Thyroid gland (tissue), 4 donors: Measurements from ENCODE around the gene AP2S1. TPM values are rescaled to one million over a fixed set of nuclear protein-coding genes. Genes with fewer than 3 reads are reported as not detected.

Experiments used
- DNase-seq, 2 donors: peaks; one replicate each; pipeline ENCODE4 v3.0.0-alpha.2; 2019
- H3K27ac ChIP-seq, 3 donors: fragments of 200-600 bp; sonication (generic); 1 replicate in 2 of 3; 2 replicates in 1 of 3; pipeline ENCODE4 v1.5.1; 2016 to 2019; ENCODE audit warnings: mild to moderate bottlenecking in 1 of 3, moderate library complexity in 1 of 3
- H3K27me3 ChIP-seq: fragments of 200-600 bp; sonication (generic); one replicate; pipeline ENCODE4 v1.5.1; 2019
- H3K36me3 ChIP-seq, 2 donors: fragments of 200-600 bp; sonication (generic); one replicate each; pipeline ENCODE4 v1.5.1; 2016 to 2019
- H3K4me1 ChIP-seq, 2 donors: fragments of 200-600 bp; sonication (generic); one replicate each; pipeline ENCODE4 v1.5.1; 2017 to 2019
- H3K4me3 ChIP-seq, 3 donors: fragments of 200-600 bp; sonication (generic); replicated peaks in 1 of 3; 1 replicate in 2 of 3; 2 replicates in 1 of 3; pipeline ENCODE4 v1.5.1; 2016; ENCODE audit warnings: mild to moderate bottlenecking in 1 of 3
- H3K9me3 ChIP-seq: fragments of 200-600 bp; sonication (generic); one replicate; pipeline ENCODE4 v1.5.1; 2017
- CTCF ChIP-seq, 6 experiments: fragments of 200-600 bp in 3 of 6; fragments of 450-650 bp in 3 of 6; sonication (generic) in 3 of 6; IDR thresholded peaks; one replicate each; pipeline ENCODE4 v1.5.1; 2016 to 2019; ENCODE audit warnings: antibody characterized with exemption in 6 of 6, mild to moderate bottlenecking in 2 of 6, inconsistent platforms in 1 of 6, moderate library complexity in 1 of 6
- POLR2A ChIP-seq, 2 donors: fragments of 450-650 bp; IDR thresholded peaks; one replicate each; pipeline ENCODE4 v1.6.1; 2017; ENCODE audit warnings: antibody characterized with exemption in 2 of 2, mild to moderate bottlenecking in 2 of 2, moderate library complexity in 1 of 2
- WGBS, 2 donors: methylation state at CpG; one replicate each; pipeline ENCODE4 v1.1.5; 2017; 5-methylcytosine and 5-hydroxymethylcytosine counted together
- intact Hi-C: fragments of 100-400 bp; cut with DNase I; formaldehyde crosslinking; loops from one replicate; pipeline ENCODE4 v1.15.1; 2023
- total RNA-seq, 4 donors: library from RNA; depleted of rRNA; stranded (reverse); fragments of >200 nt; gene quantifications; one replicate each; pipeline ENCODE4 v1.2.3, GENCODE V29; 2016

The AP2S1 gene
- total RNA-seq, 4 donors from 2014 or later = 29.8 to 98.4 (median 64.1) TPM

GRCh38 chr19:46862974-46863632 lies 12.5 kb upstream of the AP2S1 start:
- H3K27ac ChIP-seq = peak overlapping the region; percentile 75 to 98 (median 94)
- H3K27me3 ChIP-seq = no peaks in the 10 kb centered on the region
- intact Hi-C loops = loop anchor here (5.0 kb wide), 1 partner anchor 249 kb away; the partner anchor contains the start of gene ZC3H4
- peaks cover 55 to 66% of the 10 kb centered on the region in 2 donors for H3K4me1 ChIP-seq
- TF ChIP-seq POLR2A (IDR thresholded peaks at IDR 0.05) (no peak), CTCF (IDR thresholded peaks at IDR 0.05) (no peak)
- 62 to 73% methylated on average over 4 of the region's 4 CpGs for whole genome bisulfite sequencing, 2 donors
- H3K4me3 ChIP-seq = no peak overlapping the region
- H3K36me3 ChIP-seq = no peaks in the 10 kb centered on the region
- DNase-seq = no peak
- no peaks in the 10 kb centered on the region for H3K9me3 ChIP-seq

- peaks cover 54 to 60% of the 10 kb centered on the region in 2 donors for H3K4me1 ChIP-seq
- no peaks in the 10 kb centered on the region for H3K36me3 ChIP-seq
- TF ChIP-seq POLR2A (IDR thresholded peaks at IDR 0.05) = no peak
- TF ChIP-seq CTCF (IDR thresholded peaks at IDR 0.05) = no peak
- H3K9me3 ChIP-seq = no peaks in the 10 kb centered on the region
- no peaks in the 10 kb centered on the region for H3K27me3 ChIP-seq
- peak overlapping the region in 1 of 3 donors; percentile 79 for H3K4me3 ChIP-seq
- WGBS, 2 donors = 26 to 29% methylated on average over 9 of the region's 9 CpGs
- peak overlapping the region; percentile 75 to 98 (median 94) for H3K27ac ChIP-seq
- no peak for DNase-seq
- intact Hi-C loops = loop anchor here (5.0 kb wide), 1 partner anchor 250 kb away; the partner anchor contains the start of gene ZC3H4
These were observed 11.8 kb upstream of the AP2S1 start for GRCh38 chr19:46862503-46862834.

- Histone ChIP-seq H3K9me3 (no peaks in the 10 kb centered on the region), H3K4me1 (peaks cover 48 to 54% of the 10 kb centered on the region in 2 donors), H3K36me3 (no peaks in the 10 kb centered on the region), H3K27me3 (no peaks in the 10 kb centered on the region), H3K4me3 (peak overlapping the region in 2 of 3 donors; percentile 73 to 79), H3K27ac (peak overlapping the region; percentile 75 to 98 (median 94))
- 3% methylated on average over 19 of the region's 19 CpGs for WGBS, 2 donors
- TF ChIP-seq POLR2A (IDR thresholded peaks at IDR 0.05) (peak in 1 of 2 donors; percentile 12), CTCF (IDR thresholded peaks at IDR 0.05) (no peak)
- peak; percentile 29 to 39 for DNase-seq
- intact Hi-C loops = loop anchor here (5.0 kb wide), 1 partner anchor 250 kb away; the partner anchor contains the start of gene ZC3H4
These were observed 11.3 kb upstream of the AP2S1 start for GRCh38 chr19:46861691-46862502.

- intact Hi-C loops = loop anchor here (5.0 kb wide), 1 partner anchor 251 kb away; the partner anchor contains the start of gene ZC3H4
- WGBS, 2 donors = 0 to 2% methylated on average over 10 to 21 of the region's 91 CpGs
These were observed 10.4 kb upstream of the AP2S1 start, which contains the start of gene ARHGAP35 for GRCh38 chr19:46860846-46861690. Gene ARHGAP35, plus strand, starts transcription at chr19:46860997. Its CDS starts 57,679 bp downstream, at chr19:46918676.

More at GRCh38 chr19:46860846-46861690, 10.4 kb upstream of the AP2S1 start, which contains the start of gene ARHGAP35:
- Histone ChIP-seq H3K4me3 (peak within 1 kb of the TSS; percentile 73 to 81 (median 79)), H3K9me3 (no peaks in the 10 kb centered on the region), H3K4me1 (peaks cover 41 to 53% of the 10 kb centered on the region in 2 donors), H3K27ac (peak within 1 kb of the TSS; percentile 75 to 98 (median 94)), H3K36me3 (no peaks in the 10 kb centered on the region), H3K27me3 (no peaks in the 10 kb centered on the region)
- TF ChIP-seq CTCF (IDR thresholded peaks at IDR 0.05) = no peak
- peak in 1 of 2 donors; percentile 29 for TF ChIP-seq POLR2A (IDR thresholded peaks at IDR 0.05)
- peak in 1 of 2 donors; percentile 23 for DNase-seq
